ENCODE results near the gene PRM1. TPM values are rescaled to one million over a fixed set of nuclear protein-coding genes. Genes with fewer than 3 reads are reported as not detected.

The PRM1 gene
- total RNA-seq, 1 experiment from 2014 or later = not detected

DNA sequence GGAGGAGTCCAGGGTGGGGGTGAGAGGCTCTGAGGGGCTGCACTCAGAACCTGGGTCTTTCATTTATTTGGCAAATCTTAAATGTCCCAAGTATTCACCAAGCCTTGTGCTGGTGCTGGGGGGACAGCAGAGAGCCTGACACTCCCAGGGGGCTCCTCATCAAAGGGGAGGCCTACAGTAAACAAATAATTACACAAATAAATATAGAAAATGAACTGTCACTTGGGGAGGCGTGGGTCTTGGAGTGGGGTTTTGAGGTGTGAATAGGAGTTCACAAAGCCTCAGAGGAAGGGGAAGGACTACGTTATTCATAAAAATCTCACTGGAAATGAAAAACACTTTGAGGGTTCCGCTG is 15.2 kb upstream of the PRM1 start:
- Histone ChIP-seq H4K91ac (ENCODE audit: insufficient read length, low read depth, low read length) (no peak overlapping the region), H3K79me1 (ENCODE audit: insufficient read depth, low read depth, low read length, poor library complexity, severe bottlenecking) (no peaks in the 10 kb centered on the region), H3K27me3 (ENCODE audit: insufficient read depth, low read length) (no peaks in the 10 kb centered on the region), H2BK5ac (ENCODE audit: insufficient read length, low read length) (no peak overlapping the region), H3K9me3 (ENCODE audit: control insufficient read depth, low read depth, low read length) (no peaks in the 10 kb centered on the region), H3K4me2 (ENCODE audit: insufficient read depth, insufficient read length, low read length) (no peak overlapping the region), H3K27ac (ENCODE audit: insufficient read length, low read depth, low read length) (no peak overlapping the region), H2AFZ (ENCODE audit: low read length) (no peak overlapping the region), H3K9ac (ENCODE audit: extremely low read depth, insufficient read length, low read length) (no peak overlapping the region), H3K23me2 (ENCODE audit: insufficient read length, low read depth, low read length, poor library complexity, severe bottlenecking) (no peaks in the 10 kb centered on the region), H3T11ph (ENCODE audit: low read length) (no peak overlapping the region), H3K56ac (ENCODE audit: insufficient read length, low read depth, low read length) (no peak overlapping the region), H4K20me1 (ENCODE audit: control insufficient read depth, insufficient read depth, insufficient read length) (no peaks in the 10 kb centered on the region), H2AK5ac (ENCODE audit: insufficient read length, low read length) (no peak overlapping the region), H4K8ac (replicated peaks; ENCODE audit: insufficient read length, low read depth, low read length) (no peak overlapping the region), H3K14ac (ENCODE audit: insufficient read depth, low read length) (no peak overlapping the region), H3K23ac (ENCODE audit: insufficient read length, low read depth, low read length) (no peak overlapping the region), H2BK15ac (ENCODE audit: low read depth, low read length) (no peak overlapping the region), H2BK20ac (ENCODE audit: low read depth, low read length, poor library complexity, severe bottlenecking) (no peak overlapping the region), H3K4me1 (ENCODE audit: insufficient read depth, low read length) (peaks cover 5% of the 10 kb centered on the region; the same call in 1 of the 2 replicates), H2BK12ac (ENCODE audit: insufficient read length, low read depth, low read length) (no peak overlapping the region), H2BK120ac (ENCODE audit: low read depth, low read length, poor library complexity, severe bottlenecking) (no peak overlapping the region), H3K79me2 (ENCODE audit: insufficient read depth, low read length) (no peaks in the 10 kb centered on the region), H3K18ac (ENCODE audit: insufficient read length, low read depth, low read length) (no peak overlapping the region), H4K5ac (ENCODE audit: insufficient read length, low read depth, low read length) (no peak overlapping the region), H3K4ac (ENCODE audit: low read depth, low read length) (no peak overlapping the region)
- TF ChIP-seq CTCF (conservative IDR thresholded peaks at IDR 0.05) = no peak
- WGBS (ENCODE audit: extremely low coverage, insufficient read length, low lambda C conversion rate) = no CpG with 5 or more reads among the region's 3 CpGs
- no peak for DNase-seq
- Mint-ChIP-seq H3K9me3 (no peaks in the 10 kb centered on the region), H3K27ac (peak overlapping the region in 1 of 3 experiments; percentile 67; a peak in 2 of 7 replicates), H3K36me3 (ENCODE audit: insufficient read depth in 1 of 3, low read depth in 3 of 3) (no peaks in the 10 kb centered on the region), H3K27me3 (ENCODE audit: low read depth) (no peaks in the 10 kb centered on the region), H3K4me3 (no peak overlapping the region), H3K4me1 (peaks cover 24 to 28% of the 10 kb centered on the region in 2 experiments)

Data from H9 (cell line).